ENCODE measurements around the gene GATB.
"Not testable (repeated sequence)": the region's sequence is repeated elsewhere in the genome, so short reads cannot be mapped to it uniquely, and the experiment has no call there.

GATB gene

DNA sequence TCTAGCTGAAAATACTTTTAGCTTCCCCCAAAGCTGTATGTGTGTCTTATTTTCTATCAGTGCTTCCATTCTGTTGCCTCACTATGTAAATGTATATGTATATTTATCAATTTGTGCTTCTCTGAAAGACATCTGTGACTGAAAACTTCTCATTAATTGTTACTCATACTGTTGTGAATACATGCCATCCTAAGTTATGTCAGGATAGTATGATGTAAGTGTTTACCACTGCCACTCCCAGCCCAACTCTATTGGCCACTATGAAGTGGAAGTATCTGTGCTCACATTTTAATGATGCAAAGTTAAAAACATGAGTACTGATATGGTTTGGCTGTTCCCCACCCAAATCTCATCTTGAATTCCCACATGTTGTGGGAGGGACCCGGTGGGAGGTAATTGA, 24.4 kb downstream of the GATB start:
- H3K27ac ChIP-seq (ENCODE audit: low read depth, low read length) = no peak overlapping the region
- peaks cover 20% of the 10 kb centered on the region for H3K9me3 ChIP-seq (ENCODE audit: control insufficient read depth, insufficient read depth, low read length)
- H3K9ac ChIP-seq (ENCODE audit: low read depth, low read length) = no peak overlapping the region
- no peaks in the 10 kb centered on the region for H3K4me1 ChIP-seq (ENCODE audit: control insufficient read depth, insufficient read depth, low read length)
- no peaks in the 10 kb centered on the region for H3K27me3 ChIP-seq (ENCODE audit: control insufficient read depth, insufficient read depth, low read length)
- no peak overlapping the region for H3K4me3 ChIP-seq (ENCODE audit: low read depth, low read length)
- H3K36me3 ChIP-seq (ENCODE audit: control insufficient read depth, insufficient read depth, low read length) = no peaks in the 10 kb centered on the region; the same call in 1 of the 2 replicates

DNA sequence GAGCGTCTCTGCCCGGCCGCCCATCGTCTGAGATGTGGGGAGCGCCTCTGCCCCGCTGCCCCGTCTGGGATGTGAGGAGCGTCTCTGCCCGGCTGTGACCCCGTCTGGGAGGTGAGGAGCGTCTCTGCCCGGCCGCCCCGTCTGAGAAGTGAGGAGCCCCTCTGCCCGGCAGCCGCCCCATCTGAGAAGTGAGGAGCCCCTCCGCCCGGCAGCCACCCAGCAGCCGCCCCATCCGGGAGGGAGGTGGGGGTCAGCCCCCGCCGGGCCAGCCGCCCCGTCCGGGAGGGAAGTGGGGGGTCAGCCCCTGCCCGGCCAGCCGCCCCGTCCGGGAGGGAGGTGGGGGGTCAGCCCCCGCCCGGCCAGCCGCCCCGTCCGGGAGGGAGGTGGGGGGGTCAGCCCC, 29.1 kb downstream of the GATB start:
- H3K27me3 ChIP-seq (ENCODE audit: control insufficient read depth, insufficient read depth, low read length); H3K9ac ChIP-seq (ENCODE audit: low read depth, low read length); H3K27ac ChIP-seq (ENCODE audit: low read depth, low read length); H3K9me3 ChIP-seq (ENCODE audit: control insufficient read depth, insufficient read depth, low read length); H3K4me1 ChIP-seq (ENCODE audit: control insufficient read depth, insufficient read depth, low read length); H3K4me3 ChIP-seq (ENCODE audit: low read depth, low read length); H3K36me3 ChIP-seq (ENCODE audit: control insufficient read depth, insufficient read depth, low read length): not testable (repeated sequence)

GRCh38 chr4:151729731-151730559, 30.9 kb downstream of the GATB start:
- Histone ChIP-seq H3K9me3 (ENCODE audit: control insufficient read depth, insufficient read depth, low read length) (no peaks in the 10 kb centered on the region), H3K9ac (ENCODE audit: low read depth, low read length) (no peak overlapping the region), H3K4me3 (ENCODE audit: low read depth, low read length) (no peak overlapping the region), H3K27ac (ENCODE audit: low read depth, low read length) (no peak overlapping the region), H3K4me1 (ENCODE audit: control insufficient read depth, insufficient read depth, low read length) (no peaks in the 10 kb centered on the region; the same call in 1 of the 2 replicates), H3K36me3 (ENCODE audit: control insufficient read depth, insufficient read depth, low read length) (no peaks in the 10 kb centered on the region), H3K27me3 (ENCODE audit: control insufficient read depth, insufficient read depth, low read length) (no peaks in the 10 kb centered on the region)

DNA sequence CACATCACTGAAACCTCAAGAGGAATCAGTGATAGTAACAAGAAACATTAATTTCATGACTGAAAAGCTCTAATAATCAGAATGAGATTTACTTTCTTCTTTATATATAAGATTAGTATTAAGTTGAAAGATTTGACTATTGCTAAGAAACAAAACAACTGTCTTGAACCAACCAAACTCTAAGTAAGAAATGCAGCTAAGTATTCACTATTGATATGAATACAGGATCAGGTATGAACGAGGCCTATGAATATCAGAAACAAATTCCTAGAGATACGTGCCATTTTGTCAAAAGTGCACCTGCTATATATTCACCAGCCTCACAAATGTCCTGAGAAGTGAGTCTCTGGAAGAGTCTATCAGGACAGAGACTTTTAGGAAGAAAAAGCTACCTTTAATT, 32.1 kb downstream of the GATB start:
- Histone ChIP-seq H3K4me3 (ENCODE audit: low read depth, low read length) (no peak overlapping the region), H3K9me3 (ENCODE audit: control insufficient read depth, insufficient read depth, low read length) (no peaks in the 10 kb centered on the region), H3K4me1 (ENCODE audit: control insufficient read depth, insufficient read depth, low read length) (no peaks in the 10 kb centered on the region; the same call in 1 of the 2 replicates), H3K36me3 (ENCODE audit: control insufficient read depth, insufficient read depth, low read length) (no peaks in the 10 kb centered on the region), H3K9ac (ENCODE audit: low read depth, low read length) (no peak overlapping the region), H3K27me3 (ENCODE audit: control insufficient read depth, insufficient read depth, low read length) (no peaks in the 10 kb centered on the region), H3K27ac (ENCODE audit: low read depth, low read length) (no peak overlapping the region)

DNA sequence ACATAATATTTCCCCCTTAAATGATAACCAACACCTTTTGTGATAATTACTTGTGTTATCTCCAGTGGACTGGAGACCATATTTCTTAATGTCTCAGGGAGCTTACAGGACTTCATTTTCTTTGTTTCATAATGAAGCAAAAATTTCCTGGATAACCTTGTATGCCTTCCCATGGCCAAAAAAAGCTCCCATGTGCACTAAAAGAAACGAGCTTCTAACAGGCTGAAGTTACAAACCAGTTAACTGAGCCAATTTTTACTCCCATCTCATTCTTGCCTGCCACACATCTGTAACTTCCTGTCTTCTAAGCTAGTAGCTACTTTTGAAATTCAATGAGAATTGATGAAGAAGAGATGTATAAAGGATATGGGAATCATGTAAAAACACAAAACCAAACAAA, 32.8 kb downstream of the GATB start:
- Histone ChIP-seq H3K4me1 (ENCODE audit: control insufficient read depth, insufficient read depth, low read length) (no peaks in the 10 kb centered on the region; the same call in 1 of the 2 replicates), H3K9me3 (ENCODE audit: control insufficient read depth, insufficient read depth, low read length) (no peaks in the 10 kb centered on the region), H3K36me3 (ENCODE audit: control insufficient read depth, insufficient read depth, low read length) (no peaks in the 10 kb centered on the region), H3K4me3 (ENCODE audit: low read depth, low read length) (no peak overlapping the region), H3K9ac (ENCODE audit: low read depth, low read length) (no peak overlapping the region), H3K27ac (ENCODE audit: low read depth, low read length) (no peak overlapping the region), H3K27me3 (ENCODE audit: control insufficient read depth, insufficient read depth, low read length) (no peaks in the 10 kb centered on the region)

DNA sequence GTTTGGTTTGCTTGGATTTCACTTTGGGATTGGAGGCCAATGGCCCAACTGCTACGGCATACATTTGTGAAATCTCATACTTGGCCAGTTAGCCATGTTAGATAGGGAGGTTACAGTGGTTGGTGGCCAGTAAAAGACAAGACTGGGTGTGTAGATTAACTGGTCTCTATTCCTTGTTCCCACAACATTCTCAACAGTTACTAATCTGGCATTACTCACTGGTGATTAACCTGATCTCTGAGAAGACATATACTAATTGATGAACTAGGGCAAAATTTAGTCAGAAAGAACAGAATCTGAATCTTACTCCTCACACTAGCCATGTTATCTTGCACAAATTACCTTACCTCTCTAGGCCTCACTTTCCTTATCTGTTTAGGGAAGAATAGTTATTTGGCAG, 33.4 kb downstream of the GATB start:
- no peak overlapping the region for H3K9ac ChIP-seq (ENCODE audit: low read depth, low read length)
- no peak overlapping the region for H3K4me3 ChIP-seq (ENCODE audit: low read depth, low read length)
- no peaks in the 10 kb centered on the region for H3K27me3 ChIP-seq (ENCODE audit: control insufficient read depth, insufficient read depth, low read length)
- H3K4me1 ChIP-seq (ENCODE audit: control insufficient read depth, insufficient read depth, low read length) = no peaks in the 10 kb centered on the region; the same call in 1 of the 2 replicates
- no peak overlapping the region for H3K27ac ChIP-seq (ENCODE audit: low read depth, low read length)
- H3K36me3 ChIP-seq (ENCODE audit: control insufficient read depth, insufficient read depth, low read length) = no peaks in the 10 kb centered on the region
- H3K9me3 ChIP-seq (ENCODE audit: control insufficient read depth, insufficient read depth, low read length) = no peaks in the 10 kb centered on the region

GRCh38 chr4:151725087-151725486, 35.7 kb downstream of the GATB start:
- Histone ChIP-seq H3K4me1 (ENCODE audit: control insufficient read depth, insufficient read depth, low read length) (no peaks in the 10 kb centered on the region; the same call in 1 of the 2 replicates), H3K27ac (ENCODE audit: low read depth, low read length) (no peak overlapping the region), H3K27me3 (ENCODE audit: control insufficient read depth, insufficient read depth, low read length) (no peaks in the 10 kb centered on the region), H3K36me3 (ENCODE audit: control insufficient read depth, insufficient read depth, low read length) (no peaks in the 10 kb centered on the region), H3K9me3 (ENCODE audit: control insufficient read depth, insufficient read depth, low read length) (no peaks in the 10 kb centered on the region), H3K9ac (ENCODE audit: low read depth, low read length) (no peak overlapping the region), H3K4me3 (ENCODE audit: low read depth, low read length) (no peak overlapping the region)

DNA sequence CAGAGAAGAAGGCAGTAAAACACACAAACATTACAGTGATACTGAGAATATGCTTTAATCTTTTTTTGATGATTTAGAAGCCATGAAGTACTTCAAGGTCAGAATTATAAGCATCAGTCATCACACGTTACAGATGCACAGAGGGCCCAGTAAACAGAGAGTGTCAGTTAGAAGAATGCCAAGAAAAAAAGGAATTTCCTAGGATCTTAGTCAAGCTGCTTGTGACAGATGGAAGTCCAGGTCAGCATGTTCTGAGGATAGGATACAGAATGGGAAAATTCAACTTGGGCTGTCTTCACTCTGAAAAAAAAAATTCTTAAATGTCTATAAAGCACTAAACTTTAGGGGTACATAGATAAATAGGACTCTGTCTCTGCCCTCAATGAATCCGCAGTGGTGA, 38.9 kb downstream of the GATB start:
- H3K27me3 ChIP-seq (ENCODE audit: control insufficient read depth, insufficient read depth, low read length) = no peaks in the 10 kb centered on the region
- no peak overlapping the region for H3K27ac ChIP-seq (ENCODE audit: low read depth, low read length)
- no peaks in the 10 kb centered on the region for H3K9me3 ChIP-seq (ENCODE audit: control insufficient read depth, insufficient read depth, low read length)
- H3K4me1 ChIP-seq (ENCODE audit: control insufficient read depth, insufficient read depth, low read length) = peaks cover 5% of the 10 kb centered on the region; the same call in 1 of the 2 replicates
- no peaks in the 10 kb centered on the region for H3K36me3 ChIP-seq (ENCODE audit: control insufficient read depth, insufficient read depth, low read length)
- no peak overlapping the region for H3K9ac ChIP-seq (ENCODE audit: low read depth, low read length)
- no peak overlapping the region for H3K4me3 ChIP-seq (ENCODE audit: low read depth, low read length)

- H3K27ac ChIP-seq (ENCODE audit: low read depth, low read length) = no peak overlapping the region
- H3K27me3 ChIP-seq (ENCODE audit: control insufficient read depth, insufficient read depth, low read length) = no peaks in the 10 kb centered on the region
- no peak overlapping the region for H3K9ac ChIP-seq (ENCODE audit: low read depth, low read length)
- H3K4me3 ChIP-seq (ENCODE audit: low read depth, low read length) = no peak overlapping the region
- peaks cover 5% of the 10 kb centered on the region; the same call in 1 of the 2 replicates for H3K4me1 ChIP-seq (ENCODE audit: control insufficient read depth, insufficient read depth, low read length)
- no peaks in the 10 kb centered on the region for H3K9me3 ChIP-seq (ENCODE audit: control insufficient read depth, insufficient read depth, low read length)
- no peaks in the 10 kb centered on the region for H3K36me3 ChIP-seq (ENCODE audit: control insufficient read depth, insufficient read depth, low read length)
Measured at GRCh38 chr4:151721466-151721865, 39.3 kb downstream of the GATB start.

- Histone ChIP-seq H3K4me1 (ENCODE audit: control insufficient read depth, insufficient read depth, low read length) (peaks cover 5% of the 10 kb centered on the region; the same call in 1 of the 2 replicates), H3K9me3 (ENCODE audit: control insufficient read depth, insufficient read depth, low read length) (no peaks in the 10 kb centered on the region), H3K36me3 (ENCODE audit: control insufficient read depth, insufficient read depth, low read length) (peaks cover 4% of the 10 kb centered on the region; the same call in 1 of the 2 replicates), H3K27ac (ENCODE audit: low read depth, low read length) (no peak overlapping the region), H3K27me3 (ENCODE audit: control insufficient read depth, insufficient read depth, low read length) (no peaks in the 10 kb centered on the region), H3K4me3 (ENCODE audit: low read depth, low read length) (no peak overlapping the region), H3K9ac (ENCODE audit: low read depth, low read length) (no peak overlapping the region)
Measured at GRCh38 chr4:151719956-151720334, 40.9 kb downstream of the GATB start.

All from HUES48 (cell line).